Suppressor macrophage (primary cell): ENCODE results near the gene LCE3E.
A peak's percentile ranks its signal among the peaks of the same experiment; 100 is the strongest.
"Not testable (repeated sequence)": the region's sequence is repeated elsewhere in the genome, so short reads cannot be mapped to it uniquely, and the experiment has no call there.

Experiments used
- DNase-seq, 4 experiments: peaks; one replicate each; pipeline ENCODE4 v3.0.0-alpha.2; 2020 to 2022
- total RNA-seq, 17 experiments: gene quantifications; one replicate each; lab custom pipeline; 2026; ENCODE audit warnings: mixed read lengths in 6 of 17, inconsistent platforms in 3 of 17; lab: John Stamatoyannopoulos, UW

The LCE3E gene
- total RNA-seq = 0 to 0.22 (median 0) reads per million in 17 experiments

GRCh38 chr1:152566681-152567080 is at the start of gene LCE3E:
Gene LCE3E, minus strand, starts transcription at chr1:152566780. Its CDS starts 572 bp downstream, at chr1:152566208.
- DNase-seq = no peak

- DNase-seq = no peak
These were observed 46.9 kb upstream of the LCE3E start, which contains the start of gene LCE3B for GRCh38 chr1:152613511-152613910. Gene LCE3B, plus strand, starts transcription at chr1:152613811. Its CDS starts 0 bp downstream, at chr1:152613811.

GRCh38 chr1:152599934-152600333 is 33.4 kb upstream of the LCE3E start, which contains the start of gene LCE3C:
Gene LCE3C, plus strand, starts transcription at chr1:152600234. Its CDS starts 498 bp downstream, at chr1:152600732.
- no peak for DNase-seq

- DNase-seq = no peak
These were observed 30.4 kb upstream of the LCE3E start for GRCh38 chr1:152596986-152597385.

- no peak for DNase-seq
These were observed 19.0 kb upstream of the LCE3E start for GRCh38 chr1:152585586-152585985.

GRCh38 chr1:152582647-152583046 is 16.1 kb upstream of the LCE3E start:
- peak in 1 of 4 experiments; percentile 0 for DNase-seq

GRCh38 chr1:152580433-152580832 is 13.9 kb upstream of the LCE3E start, which contains the start of gene LCE3D:
Gene LCE3D, minus strand, starts transcription at chr1:152580516. Its CDS starts 580 bp downstream, at chr1:152579936.
- DNase-seq = peak in 1 of 4 experiments; percentile 0

GRCh38 chr1:152579526-152579925 is 12.9 kb upstream of the LCE3E start:
- DNase-seq = peak in 1 of 4 experiments; percentile 0

GRCh38 chr1:152577168-152577567 is 10.6 kb upstream of the LCE3E start:
- DNase-seq = peak in 1 of 4 experiments; percentile 0

- DNase-seq = no peak
These were observed 905 bp downstream of the LCE3E start for GRCh38 chr1:152565535-152566215.

- no peak for DNase-seq
These were observed 1.5 kb downstream of the LCE3E start for GRCh38 chr1:152565115-152565514.

- DNase-seq = not testable (repeated sequence)
These were observed 18.2 kb downstream of the LCE3E start for GRCh38 chr1:152548358-152548757.

GRCh38 chr1:152546704-152547103 is 19.9 kb downstream of the LCE3E start:
- peak; percentile 2 to 54 (median 30) for DNase-seq

- peak in 3 of 4 experiments; percentile 10 to 18 (median 12) for DNase-seq
These were observed 22.8 kb downstream of the LCE3E start for GRCh38 chr1:152543820-152544219.

- DNase-seq = no peak
These were observed 26.7 kb downstream of the LCE3E start for GRCh38 chr1:152539901-152540300.

- DNase-seq = no peak
These were observed 29.1 kb downstream of the LCE3E start for GRCh38 chr1:152537496-152537895.

GRCh38 chr1:152535774-152536173 is 30.8 kb downstream of the LCE3E start:
- DNase-seq = no peak

- DNase-seq = peak; percentile 69 to 76 (median 75)
These were observed 33.1 kb downstream of the LCE3E start for GRCh38 chr1:152533327-152533938.

- no peak for DNase-seq
These were observed 41.4 kb downstream of the LCE3E start for GRCh38 chr1:152525080-152525641.

- peak in 1 of 4 experiments; percentile 41 for DNase-seq
These were observed 46.0 kb downstream of the LCE3E start for GRCh38 chr1:152520561-152521090.

GRCh38 chr1:152519851-152520250 is 46.7 kb downstream of the LCE3E start:
- peak; percentile 66 to 89 (median 78) for DNase-seq

GRCh38 chr1:152517237-152517811 is 49.3 kb downstream of the LCE3E start:
- peak; percentile 55 to 83 (median 70) for DNase-seq

GRCh38 chr1:152516082-152516481 is 50.5 kb downstream of the LCE3E start:
- DNase-seq = no peak
